HepG2 (cell line): ENCODE measurements around the gene GNAT3. TPM values are rescaled to one million over a fixed set of nuclear protein-coding genes. Genes with fewer than 3 reads are reported as not detected.

ENCODE experiments used
- ATAC-seq: fragments of 200-7000 bp; cut with Tn5 transposase; 3 replicates; pipeline ENCODE4 v1.9.1; 2020; ENCODE audit warnings: mild to moderate bottlenecking, moderate library complexity
- BruUV-seq: library from RNA; stranded (reverse); fragments of 400-500 nt; replicated peaks from 2 replicates; lab custom pipeline; 2021; lab: Mats Ljungman, UMichigan
- CTCF ChIA-PET: fragments of 300-600 bp; formaldehyde crosslinking; extraction: SDS; loops from one replicate; lab custom pipeline; 2021; ENCODE audit warnings: low total read pairs, inconsistent platforms, low intra/inter-chr PET ratio; lab: Yijun Ruan, JAX
- POLR2A ChIA-PET: fragments of 350-600 bp; sonication (Branson Sonifier 250); formaldehyde crosslinking; loops from one replicate; lab custom pipeline; 2020; ENCODE audit warnings: antibody characterized with exemption, inconsistent platforms; lab: Yijun Ruan, JAX
- DNase-seq: peaks from one replicate; pipeline ENCODE4 v3.0.0-alpha.2; 2015; ENCODE audit warnings: low spot score
- FAIRE-seq: peaks from 3 replicates; lab custom pipeline; 2011; peaks lifted over from hg19 to GRCh38; lab: Jason Lieb, UNC
- H2AFZ ChIP-seq: one replicate; pipeline ENCODE4 v1.6.1; 2011; ENCODE audit warnings: low read length, inconsistent platforms
- H3K27ac ChIP-seq: fragments of 300-600 bp; 3 replicates; pipeline ENCODE4 v1.8.0; 2011; ENCODE audit warnings: mixed run types, mild to moderate bottlenecking, mixed read lengths, low read length, inconsistent platforms; ENCODE audit not compliant: insufficient read depth; ENCODE audit errors: extremely low read length
- H3K27me3 ChIP-seq, 2 experiments: fragments of 200-600 bp in 1 of 2; 2 replicates in 1 of 2; 3 replicates in 1 of 2; pipeline versions ENCODE4 v1.6.0 to v1.8.0; 2011; ENCODE audit warnings: low read length in 2 of 2, mild to moderate bottlenecking in 2 of 2, moderate library complexity in 2 of 2, inconsistent platforms in 1 of 2; ENCODE audit not compliant: insufficient read depth in 2 of 2, control insufficient read depth in 1 of 2
- H3K36me3 ChIP-seq, 2 experiments: fragments of 200-600 bp in 1 of 2; replicated peaks in 1 of 2; 2 replicates in 1 of 2; 3 replicates in 1 of 2; pipeline versions ENCODE4 v1.5.1 to v1.8.0; 2011; ENCODE audit warnings: low read length in 2 of 2, inconsistent platforms in 1 of 2; ENCODE audit not compliant: insufficient read depth in 2 of 2, control insufficient read depth in 1 of 2
- H3K4me1 ChIP-seq: 2 replicates; pipeline ENCODE4 v1.5.1; 2012; ENCODE audit warnings: low read length, inconsistent platforms; ENCODE audit not compliant: insufficient read depth
- H3K4me2 ChIP-seq: 2 replicates; pipeline ENCODE4 v1.6.0; 2011; ENCODE audit warnings: low read depth, low read length, inconsistent platforms
- H3K4me3 ChIP-seq, 3 experiments: fragments of 200-600 bp in 1 of 3; sonication (generic), shearing (Covaris generic) in 1 of 3; replicated peaks in 1 of 3; 2 replicates each; pipeline ENCODE4 v1.5.1; 2011 to 2016; ENCODE audit warnings: low read length in 3 of 3, inconsistent platforms in 2 of 3, low read depth in 2 of 3, mild to moderate bottlenecking in 2 of 3, control low read depth in 1 of 3, mixed read lengths in 1 of 3; ENCODE audit not compliant: insufficient read depth in 1 of 3
- H3K79me2 ChIP-seq: one replicate; pipeline ENCODE4 v1.6.1; 2011; ENCODE audit warnings: low read length, inconsistent platforms; ENCODE audit not compliant: insufficient read depth
- H3K9ac ChIP-seq: 2 replicates; pipeline ENCODE4 v1.6.0; 2011; ENCODE audit warnings: mild to moderate bottlenecking, low read depth, low read length, inconsistent platforms; ENCODE audit not compliant: insufficient read depth
- H3K9me3 ChIP-seq: 2 replicates; pipeline ENCODE4 v1.5.1; 2012; ENCODE audit warnings: mild to moderate bottlenecking, low read length
- H4K20me1 ChIP-seq: 2 replicates; pipeline ENCODE4 v1.6.0; 2011; ENCODE audit warnings: inconsistent platforms, mild to moderate bottlenecking, low read length, moderate library complexity; ENCODE audit not compliant: insufficient read depth
- ATAD3A ChIP-seq: sonication (generic); formaldehyde crosslinking; IDR thresholded peaks from 2 replicates; pipeline ENCODE4 v1.4.0; 2020; ENCODE audit warnings: missing genetic modification reagents
- IKZF4 ChIP-seq: sonication (generic); formaldehyde crosslinking; IDR thresholded peaks from 2 replicates; pipeline ENCODE4 v1.5.1; 2020; ENCODE audit warnings: borderline replicate concordance, mild to moderate bottlenecking, low read depth, missing genetic modification reagents; ENCODE audit errors: not compliant biosample characterization
- NFE2 ChIP-seq: sonication (generic); formaldehyde crosslinking; IDR thresholded peaks from 2 replicates; pipeline ENCODE4 v1.4.0; 2020; ENCODE audit warnings: missing genetic modification reagents
- NR2C2 ChIP-seq: sonication (generic); formaldehyde crosslinking; IDR thresholded peaks from 2 replicates; pipeline ENCODE4 v1.4.0; 2020; ENCODE audit warnings: missing genetic modification reagents, mild to moderate bottlenecking, moderate library complexity, borderline replicate concordance
- REXO4 ChIP-seq: sonication (generic); formaldehyde crosslinking; IDR thresholded peaks from 2 replicates; pipeline ENCODE4 v1.8.0; 2022; ENCODE audit warnings: missing genetic modification reagents, mild to moderate bottlenecking, borderline replicate concordance
- ZBTB20 ChIP-seq: sonication (generic); formaldehyde crosslinking; IDR thresholded peaks from 2 replicates; pipeline ENCODE4 v1.8.1; 2023; ENCODE audit warnings: missing genetic modification reagents, low read depth, mild to moderate bottlenecking, borderline replicate concordance
- ZHX2 ChIP-seq, 2 experiments: sonication (generic) in 1 of 2; formaldehyde crosslinking in 1 of 2; IDR thresholded peaks; 2 replicates each; pipeline versions ENCODE4 v1.6.1 to v1.9.0; 2014 to 2022; ENCODE audit warnings: antibody characterized with exemption in 1 of 2, borderline replicate concordance in 1 of 2, inconsistent platforms in 1 of 2, low read depth in 1 of 2, missing genetic modification reagents in 1 of 2
- ZKSCAN8 ChIP-seq: IDR thresholded peaks from 2 replicates; pipeline ENCODE4 v1.6.1; 2016; ENCODE audit warnings: borderline replicate concordance, missing genetic modification reagents, missing compliant biosample characterization
- ZNF264 ChIP-seq: sonication (generic); formaldehyde crosslinking; IDR thresholded peaks from 2 replicates; pipeline ENCODE4 v1.4.0; 2020; ENCODE audit warnings: missing genetic modification reagents
- ZNF281 ChIP-seq: sonication (generic); formaldehyde crosslinking; IDR thresholded peaks from 2 replicates; pipeline ENCODE4 v1.4.0; 2020; ENCODE audit warnings: missing genetic modification reagents, borderline replicate concordance
- ZNF713 ChIP-seq: sonication (generic); formaldehyde crosslinking; IDR thresholded peaks from 2 replicates; pipeline ENCODE4 v1.4.0; 2020; ENCODE audit warnings: mild to moderate bottlenecking, missing genetic modification reagents
- ZSCAN5A ChIP-seq: sonication (generic); formaldehyde crosslinking; IDR thresholded peaks from 2 replicates; pipeline ENCODE4 v1.8.0; 2022; ENCODE audit warnings: mild to moderate bottlenecking, missing genetic modification reagents, borderline replicate concordance
- WGBS: methylation state at CpG from one replicate; pipeline ENCODE4 v1.1.6; 2017; ENCODE audit warnings: low lambda C conversion rate; 5-methylcytosine and 5-hydroxymethylcytosine counted together
- in situ Hi-C: cut with HindIII; loops from 2 replicates; pipeline ENCODE4 v1.10.0; 2017; ENCODE audit warnings: low pct_unique_long_range_greater_than_20kb; ENCODE audit not compliant: extremely low pct_ligation_motif_present
- intact Hi-C: fragments of 100-400 bp; cut with micrococcal nuclease; formaldehyde crosslinking; loops from one replicate; pipeline ENCODE4 v1.10.0; 2022; ENCODE audit not compliant: unreplicated experiment
- polyA plus RNA-seq, 8 experiments: library from polyadenylated mRNA; depleted of rRNA in 3 of 8; stranded (reverse) in 7 of 8; unstranded in 1 of 8; fragments of >200 nt; fragmentation: Illumina TruSeq in 4 of 8; extraction: Trizol in 4 of 8; gene quantifications; 2 replicates each; pipeline versions ENCODE4 v1.2.1 to v1.2.3, GENCODE V29; 2011 to 2016; ENCODE audit warnings: low read depth in 4 of 8, missing spikeins in 1 of 8, mixed read lengths in 1 of 8; ENCODE audit not compliant: insufficient read depth in 1 of 8
- total RNA-seq, 5 experiments: library from RNA; depleted of rRNA; stranded (reverse); fragments of >200 nt; fragmentation: Illumina TruSeq; extraction: Trizol; gene quantifications; 2 replicates each; pipeline ENCODE4 v1.2.3, GENCODE V29; 2016; ENCODE audit warnings: low read depth in 1 of 5

The GNAT3 gene
- total and polyA plus RNA-seq, 2 of the 13 experiments (the other 11 are each of a cell fraction or from before 2014, with no cell fraction given): not detected

- TF ChIP-seq ZHX2 (IDR thresholded peaks at IDR 0.05; ENCODE audit: low read depth) (no peak), ZHX2 (CRISPR knock-in tag; IDR thresholded peaks at IDR 0.05; ENCODE audit: borderline replicate concordance) (no peak), NFE2 (CRISPR knock-in tag) (no peak), ZSCAN5A (CRISPR knock-in tag) (no peak)
- TF ChIP-seq, all 625 proteins: peak for 0
Observed at GRCh38 chr7:80542398-80542797, 30.5 kb upstream of the GNAT3 start (continued).

GRCh38 chr7:80540836-80541235, 29.0 kb upstream of the GNAT3 start:
- Histone ChIP-seq H3K36me3 (no peaks in the 10 kb centered on the region), H3K79me2 (no peaks in the 10 kb centered on the region), H3K27ac (no peak overlapping the region), H3K27me3 (no peaks in the 10 kb centered on the region), H2AFZ (no peak overlapping the region), H3K9me3 (no peaks in the 10 kb centered on the region), H3K4me3 (no peak overlapping the region), H4K20me1 (no peaks in the 10 kb centered on the region), H3K4me2 (no peak overlapping the region), H3K4me1 (no peaks in the 10 kb centered on the region), H3K9ac (no peak overlapping the region)
- no peak for DNase-seq
- intact Hi-C loops: no loop called here
- no peak for FAIRE-seq
- 36% methylated on average over 3 of the region's 3 CpGs for WGBS
- BruUV-seq: no TSS peak
- ATAC-seq: no peak
- in situ Hi-C loops: no loop called here
- ChIA-PET CTCF (no interaction called here), POLR2A (no interaction called here)
- no peak for TF ChIP-seq ZNF713 (CRISPR knock-in tag)
- TF ChIP-seq ZBTB20 (CRISPR knock-in tag): no peak
- TF ChIP-seq ATAD3A (CRISPR knock-in tag): no peak
- no peak for TF ChIP-seq ZNF264 (CRISPR knock-in tag)
- no peak for TF ChIP-seq ZKSCAN8
- no peak for TF ChIP-seq ZNF281 (CRISPR knock-in tag)
- no peak for TF ChIP-seq IKZF4 (CRISPR knock-in tag)
- TF ChIP-seq NR2C2 (CRISPR knock-in tag): no peak
- no peak for TF ChIP-seq REXO4 (CRISPR knock-in tag)
